Spleen (tissue), 11 donors: ENCODE results near the gene COX4I2. TPM values are rescaled to one million over a fixed set of nuclear protein-coding genes. Genes with fewer than 3 reads are reported as not detected.

Experiments
- DNase-seq: peaks from one replicate; pipeline ENCODE4 v3.0.0-alpha.2; 2020
- H3K27ac ChIP-seq, 8 donors: fragments of 200-600 bp; sonication (generic) in 7 of 8; 1 replicate in 4 of 8; 2 replicates in 4 of 8; pipeline versions ENCODE4 v1.5.0 to v1.8.0; 2016 to 2021; ENCODE audit warnings: inconsistent platforms in 4 of 8, mild to moderate bottlenecking in 4 of 8, moderate library complexity in 1 of 8
- H3K27me3 ChIP-seq, 7 donors: fragments of 200-600 bp; sonication (generic) in 6 of 7; replicated peaks in 1 of 7; 1 replicate in 4 of 7; 2 replicates in 3 of 7; pipeline versions ENCODE4 v1.5.0 to v1.8.0; 2016 to 2021; ENCODE audit warnings: inconsistent platforms in 3 of 7, mild to moderate bottlenecking in 1 of 7
- H3K36me3 ChIP-seq, 6 donors: fragments of 200-600 bp; sonication (generic) in 5 of 6; 1 replicate in 4 of 6; 2 replicates in 2 of 6; pipeline versions ENCODE4 v1.5.0 to v1.8.0; 2016 to 2021; ENCODE audit warnings: inconsistent platforms in 2 of 6
- H3K4me1 ChIP-seq, 6 donors: fragments of 200-600 bp; sonication (generic) in 5 of 6; 1 replicate in 3 of 6; 2 replicates in 3 of 6; pipeline versions ENCODE4 v1.5.0 to v1.8.0; 2016 to 2021; ENCODE audit warnings: inconsistent platforms in 3 of 6
- H3K4me3 ChIP-seq, 8 donors: fragments of 200-600 bp; sonication (generic) in 7 of 8; 1 replicate in 4 of 8; 2 replicates in 4 of 8; pipeline versions ENCODE4 v1.5.0 to v1.8.0; 2016 to 2021; ENCODE audit warnings: inconsistent platforms in 4 of 8, mild to moderate bottlenecking in 4 of 8, moderate library complexity in 2 of 8
- H3K9me3 ChIP-seq, 8 donors: fragments of 200-600 bp; sonication (generic) in 7 of 8; 1 replicate in 4 of 8; 2 replicates in 4 of 8; pipeline versions ENCODE4 v1.5.0 to v1.8.0; 2016 to 2021; ENCODE audit warnings: inconsistent platforms in 4 of 8
- CTCF ChIP-seq, 11 experiments: fragments of 200-600 bp in 7 of 11; fragments of 450-650 bp in 4 of 11; sonication (generic) in 4 of 11; IDR thresholded peaks in 8 of 11; conservative IDR thresholded peaks in 3 of 11; 1 replicate in 7 of 11; 2 replicates in 4 of 11; pipeline versions ENCODE4 v1.4.0 to v1.8.0; 2016 to 2021; ENCODE audit warnings: antibody characterized with exemption in 11 of 11, inconsistent platforms in 4 of 11, mild to moderate bottlenecking in 1 of 11
- POLR2A ChIP-seq, 3 donors: fragments of 450-650 bp; IDR thresholded peaks; one replicate each; pipeline ENCODE4 v1.5.1; 2017; ENCODE audit warnings: antibody characterized with exemption in 3 of 3, mild to moderate bottlenecking in 1 of 3
- POLR2AphosphoS5 ChIP-seq, 3 donors: sonication (generic); formaldehyde crosslinking; IDR thresholded peaks; one replicate each; pipeline ENCODE4 v1.5.1; 2017; ENCODE audit warnings: antibody characterized with exemption in 3 of 3
- WGBS, 5 donors: extraction: QIAGEN DNeasy Blood & Tissue Kit in 3 of 5; methylation state at CpG; one replicate each; pipeline versions ENCODE4 v1.1.5 to v1.1.7; 2013 to 2018; 5-methylcytosine and 5-hydroxymethylcytosine counted together
- intact Hi-C: fragments of 100-400 bp; cut with DNase I; formaldehyde crosslinking; loops from one replicate; pipeline ENCODE4 v1.15.0; 2023; ENCODE audit warnings: low total_unique reads
- polyA plus RNA-seq, 3 donors: library from polyadenylated mRNA; stranded (reverse); fragments of 200-250 nt; gene quantifications; one replicate each; pipeline ENCODE4 v1.2.1, GENCODE V29; 2013
- total RNA-seq, 7 donors: library from RNA; depleted of rRNA in 3 of 7; stranded (reverse); fragments of >200 nt in 3 of 7; fragmentation: NEBNext Ultra II Directional in 4 of 7; extraction: Animal tissue kit (Norgen Biotek cat#: 25700) in 4 of 7; gene quantifications; one replicate each; pipeline versions ENCODE4 v1.1.0 to v1.2.1, GENCODE V29; 2016 to 2021
- donor health status: healthy with polysubstance abuse.
- donor health status: DM: no; HTN: no; CAD: no; lungs with moderate emphysema.
- donor health status: DM: no; HTN: no; CAD: no.
- donor health status: Bipolar disorder and iron deficiency.
- donor health status: healthy.
- donor health status: DM: no; HTN: no; CAD: no.
- donor health status: DM: yes; HTN: yes; CAD: no.

The COX4I2 gene
- total and polyA plus RNA-seq, 10 donors, result 1.1 to 4.6 (median 1.7) TPM; not detected in 4

GRCh38 chr20:31684153-31685015, 46.7 kb downstream of the COX4I2 start:
- Histone ChIP-seq H3K36me3 (peaks cover 0 to 95% (median 8%) of the 10 kb centered on the region in 6 donors), H3K27ac (peak overlapping the region in 5 of 8 donors; percentile 22 to 73 (median 54)), H3K27me3 (no peaks in the 10 kb centered on the region), H3K4me1 (peaks cover 25 to 95% (median 69%) of the 10 kb centered on the region in 6 donors), H3K9me3 (no peaks in the 10 kb centered on the region), H3K4me3 (no peak overlapping the region)
- no peak for TF ChIP-seq CTCF (IDR thresholded peaks at IDR 0.05 in 8 of 11, conservative IDR thresholded peaks at IDR 0.05 in 3 of 11)
- no peak for TF ChIP-seq POLR2A (IDR thresholded peaks at IDR 0.05)
- peak in 1 of 3 donors; percentile 1 for TF ChIP-seq POLR2AphosphoS5 (IDR thresholded peaks at IDR 0.05)
- DNase-seq, result peak; percentile 53
- intact Hi-C loops, result no loop called here
- WGBS, 5 donors, result 56 to 69% (median 64%) methylated on average over 10 to 11 of the region's 11 CpGs

- WGBS, 5 donors, result 77 to 87% (median 82%) methylated on average over 2 of the region's 2 CpGs
- TF ChIP-seq POLR2A (IDR thresholded peaks at IDR 0.05) (no peak), POLR2AphosphoS5 (IDR thresholded peaks at IDR 0.05) (no peak), CTCF (IDR thresholded peaks at IDR 0.05 in 8 of 11, conservative IDR thresholded peaks at IDR 0.05 in 3 of 11) (no peak)
- Histone ChIP-seq H3K27ac (peak overlapping the region in 4 of 8 donors; percentile 22 to 73 (median 54)), H3K36me3 (peaks cover 0 to 96% (median 9%) of the 10 kb centered on the region in 6 donors), H3K4me3 (no peak overlapping the region), H3K27me3 (no peaks in the 10 kb centered on the region), H3K9me3 (no peaks in the 10 kb centered on the region), H3K4me1 (peaks cover 19 to 95% (median 63%) of the 10 kb centered on the region in 6 donors)
- intact Hi-C loops, result no loop called here
- no peak for DNase-seq
These were observed 48.3 kb downstream of the COX4I2 start for GRCh38 chr20:31685853-31686643.

GRCh38 chr20:31687777-31688176, 50.1 kb downstream of the COX4I2 start:
- Histone ChIP-seq H3K4me1 (peaks cover 18 to 95% (median 64%) of the 10 kb centered on the region in 6 donors), H3K4me3 (no peak overlapping the region), H3K27me3 (no peaks in the 10 kb centered on the region), H3K27ac (peak overlapping the region in 1 of 8 donors; percentile 38), H3K9me3 (no peaks in the 10 kb centered on the region), H3K36me3 (peaks cover 0 to 94% (median 9%) of the 10 kb centered on the region in 6 donors)
- TF ChIP-seq POLR2A (IDR thresholded peaks at IDR 0.05) (no peak), POLR2AphosphoS5 (IDR thresholded peaks at IDR 0.05) (no peak), CTCF (IDR thresholded peaks at IDR 0.05 in 8 of 11, conservative IDR thresholded peaks at IDR 0.05 in 3 of 11) (no peak)
- intact Hi-C loops, result no loop called here
- 94 to 98% (median 96%) methylated on average over 3 of the region's 3 CpGs for WGBS, 5 donors
- no peak for DNase-seq
